HepG2 (cell line): ENCODE results near the gene XAF1. TPM values are rescaled to one million over a fixed set of nuclear protein-coding genes. Genes with fewer than 3 reads are reported as not detected.

Experiments used
- CENPX ChIP-seq: sonication (generic); formaldehyde crosslinking; IDR thresholded peaks from 2 replicates; pipeline ENCODE4 v1.9.0; 2021; ENCODE audit warnings: mild to moderate bottlenecking, missing genetic modification reagents, moderate library complexity
- FOXC1 ChIP-seq: sonication (generic); formaldehyde crosslinking; IDR thresholded peaks from 2 replicates; pipeline ENCODE4 v1.8.0; 2022; ENCODE audit warnings: mild to moderate bottlenecking, missing genetic modification reagents, borderline replicate concordance
- FOXP1 ChIP-seq, 2 experiments: fragments of 450-650 bp in 1 of 2; IDR thresholded peaks; 2 replicates each; pipeline ENCODE4 v1.6.1; 2017 to 2018; ENCODE audit warnings: antibody characterized with exemption in 1 of 2
- LCORL ChIP-seq, 2 experiments: fragments of 450-650 bp in 1 of 2; sonication (generic) in 1 of 2; formaldehyde crosslinking in 1 of 2; IDR thresholded peaks; 2 replicates each; pipeline versions ENCODE4 v1.5.0 to v1.6.1; 2017 to 2020; ENCODE audit warnings: antibody characterized with exemption in 1 of 2, missing genetic modification reagents in 1 of 2
- MAZ ChIP-seq, 2 experiments: sonication (generic) in 1 of 2; formaldehyde crosslinking in 1 of 2; IDR thresholded peaks; 2 replicates each; pipeline versions ENCODE4 v1.5.0 to v1.6.1; 2012 to 2020; ENCODE audit warnings: low read depth in 2 of 2, mild to moderate bottlenecking in 2 of 2, borderline replicate concordance in 1 of 2, improper control_type of control experiment in 1 of 2, low read length in 1 of 2, missing genetic modification reagents in 1 of 2, moderate library complexity in 1 of 2
- MEIS2 ChIP-seq: sonication (generic); formaldehyde crosslinking; IDR thresholded peaks from 2 replicates; pipeline ENCODE4 v1.9.0; 2021; ENCODE audit warnings: mild to moderate bottlenecking, missing genetic modification reagents
- PAF1 ChIP-seq: IDR thresholded peaks from 2 replicates; pipeline ENCODE4 v1.6.1; 2016; ENCODE audit warnings: missing genetic modification reagents, missing compliant biosample characterization
- RORA ChIP-seq: sonication (generic); formaldehyde crosslinking; IDR thresholded peaks from 2 replicates; pipeline ENCODE4 v1.5.0; 2020; ENCODE audit warnings: mild to moderate bottlenecking, missing genetic modification reagents, moderate library complexity
- ZFAT ChIP-seq: sonication (generic); formaldehyde crosslinking; conservative IDR thresholded peaks from 2 replicates; pipeline ENCODE4 v1.8.1; 2023; ENCODE audit warnings: missing genetic modification reagents, inconsistent platforms
- ZNF292 ChIP-seq: sonication (generic); formaldehyde crosslinking; IDR thresholded peaks from 2 replicates; pipeline ENCODE4 v1.8.1; 2022; ENCODE audit warnings: mild to moderate bottlenecking, low read depth, missing genetic modification reagents, borderline replicate concordance
- ZNF484 ChIP-seq: sonication (generic); formaldehyde crosslinking; IDR thresholded peaks from 2 replicates; pipeline ENCODE4 v1.5.1; 2020; ENCODE audit warnings: mild to moderate bottlenecking, low read depth, missing genetic modification reagents, borderline replicate concordance
- ZNF720 ChIP-seq: sonication (generic); formaldehyde crosslinking; IDR thresholded peaks from 2 replicates; pipeline ENCODE4 v1.4.0; 2020; ENCODE audit warnings: missing genetic modification reagents
- ZNF746 ChIP-seq: sonication (generic); formaldehyde crosslinking; IDR thresholded peaks from 2 replicates; pipeline ENCODE4 v1.8.0; 2022; ENCODE audit warnings: mild to moderate bottlenecking, missing genetic modification reagents
- polyA plus RNA-seq, 8 experiments: library from polyadenylated mRNA; depleted of rRNA in 3 of 8; stranded (reverse) in 7 of 8; unstranded in 1 of 8; fragments of >200 nt; fragmentation: Illumina TruSeq in 4 of 8; extraction: Trizol in 4 of 8; gene quantifications; 2 replicates each; pipeline versions ENCODE4 v1.2.1 to v1.2.3, GENCODE V29; 2011 to 2016; ENCODE audit warnings: low read depth in 4 of 8, missing spikeins in 1 of 8, mixed read lengths in 1 of 8; ENCODE audit not compliant: insufficient read depth in 1 of 8
- total RNA-seq, 5 experiments: library from RNA; depleted of rRNA; stranded (reverse); fragments of >200 nt; fragmentation: Illumina TruSeq; extraction: Trizol; gene quantifications; 2 replicates each; pipeline ENCODE4 v1.2.3, GENCODE V29; 2016; ENCODE audit warnings: low read depth in 1 of 5
- TF ChIP-seq, protein P1 (sequence below): IDR thresholded peaks from 2 replicates; pipeline ENCODE4 v1.6.1; 2016; ENCODE audit warnings: missing genetic modification reagents, missing compliant biosample characterization
- TF ChIP-seq, protein P2 (sequence below): sonication (generic); formaldehyde crosslinking; conservative IDR thresholded peaks from 2 replicates; pipeline ENCODE4 v1.4.0; 2020; ENCODE audit warnings: missing genetic modification reagents
- TF ChIP-seq, protein P3 (sequence below): sonication (generic); formaldehyde crosslinking; IDR thresholded peaks from 2 replicates; pipeline ENCODE4 v1.5.0; 2020; ENCODE audit warnings: missing genetic modification reagents
- TF ChIP-seq, protein P4 (sequence below): sonication (generic); formaldehyde crosslinking; conservative IDR thresholded peaks from 2 replicates; pipeline ENCODE4 v1.8.0; 2022; ENCODE audit warnings: low read depth, missing genetic modification reagents
- TF ChIP-seq, protein P5 (sequence below): sonication (generic); formaldehyde crosslinking; IDR thresholded peaks from 2 replicates; pipeline ENCODE4 v1.4.0; 2020; ENCODE audit warnings: missing genetic modification reagents
- TF ChIP-seq, protein P6 (sequence below): sonication (generic); formaldehyde crosslinking; IDR thresholded peaks from 2 replicates; pipeline ENCODE4 v1.4.0; 2020; ENCODE audit warnings: missing genetic modification reagents; ENCODE audit errors: not compliant biosample characterization

Gene XAF1
- total and polyA plus RNA-seq, 2 of the 13 experiments (the other 11 are each of a cell fraction or from before 2014, with no cell fraction given) = 1.2 to 2.4 TPM

DNA sequence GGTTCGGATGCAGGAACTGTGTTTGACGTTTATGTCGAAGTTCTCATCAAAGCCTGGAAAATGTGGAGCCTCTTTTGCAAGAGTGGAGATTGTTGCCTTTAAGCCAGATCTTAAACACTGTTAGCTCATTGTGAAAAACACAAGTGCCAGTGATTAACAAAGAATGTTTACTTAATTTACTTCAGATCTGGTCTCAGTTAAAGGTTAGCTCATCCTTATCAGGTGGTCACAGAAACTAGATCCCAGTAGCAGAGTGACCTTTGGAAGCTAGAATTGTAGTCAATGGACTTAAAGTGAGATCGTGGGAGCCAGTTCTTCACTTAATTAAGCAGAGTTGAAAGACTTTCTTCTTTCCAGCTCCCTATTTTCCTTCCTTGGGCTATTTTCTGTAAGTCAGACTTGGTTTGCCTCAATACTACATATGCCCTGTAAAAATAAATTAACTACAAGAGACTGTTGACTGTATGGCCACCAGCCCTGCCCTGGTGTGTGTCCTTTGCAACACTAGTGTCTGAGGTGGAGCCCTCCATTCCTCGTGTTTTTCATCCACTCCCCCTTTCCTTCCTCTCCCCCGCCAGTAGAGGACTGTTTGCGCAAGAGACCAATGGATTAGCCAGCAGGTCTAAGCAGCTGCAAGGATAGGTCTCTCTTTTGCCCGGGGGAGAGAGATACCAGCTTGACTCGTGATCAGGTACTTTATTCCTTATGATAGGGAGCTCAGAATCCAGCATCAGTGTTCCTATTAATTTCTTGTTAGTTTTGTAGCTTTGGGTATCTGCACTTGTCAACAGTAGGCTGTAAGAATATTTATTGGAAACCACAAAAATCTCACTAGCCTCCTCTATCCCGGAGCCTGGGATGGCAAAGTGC, 40.4 kb downstream of the XAF1 start (continued):
- TF ChIP-seq MEIS2 (CRISPR knock-in tag) (no peak), LCORL (IDR thresholded peaks at IDR 0.05) (no peak), LCORL (CRISPR knock-in tag; IDR thresholded peaks at IDR 0.05) (no peak), RORA (CRISPR knock-in tag) (no peak), ZNF484 (CRISPR knock-in tag) (no peak), ZNF292 (0 out of 2 replicates have a peak, but pooled peaks have one; percentile 22), ZNF720 (no peak), CENPX (CRISPR knock-in tag) (no peak), PAF1 (CRISPR knock-in tag) (no peak), ZFAT (no peak), FOXC1 (CRISPR knock-in tag) (0 out of 2 replicates have a peak, but pooled peaks have one; percentile 25), ZNF746 (CRISPR knock-in tag) (no peak), MAZ (IDR thresholded peaks at IDR 0.05; ENCODE audit: borderline replicate concordance, low read depth, low read length) (no peak), MAZ (CRISPR knock-in tag; IDR thresholded peaks at IDR 0.05; ENCODE audit: low read depth) (no peak; the same call in 1 of the 2 replicates), FOXP1 (IDR thresholded peaks at IDR 0.05) (no peak), FOXP1 (CRISPR knock-in tag; IDR thresholded peaks at IDR 0.05) (peak; percentile 46; the same call in 1 of the 2 replicates)
- TF ChIP-seq, protein P1, sequence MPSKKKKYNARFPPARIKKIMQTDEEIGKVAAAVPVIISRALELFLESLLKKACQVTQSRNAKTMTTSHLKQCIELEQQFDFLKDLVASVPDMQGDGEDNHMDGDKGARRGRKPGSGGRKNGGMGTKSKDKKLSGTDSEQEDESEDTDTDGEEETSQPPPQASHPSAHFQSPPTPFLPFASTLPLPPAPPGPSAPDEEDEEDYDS (CRISPR knock-in tag) = no peak; the same call in 1 of the 2 replicates
- TF ChIP-seq, protein P2, sequence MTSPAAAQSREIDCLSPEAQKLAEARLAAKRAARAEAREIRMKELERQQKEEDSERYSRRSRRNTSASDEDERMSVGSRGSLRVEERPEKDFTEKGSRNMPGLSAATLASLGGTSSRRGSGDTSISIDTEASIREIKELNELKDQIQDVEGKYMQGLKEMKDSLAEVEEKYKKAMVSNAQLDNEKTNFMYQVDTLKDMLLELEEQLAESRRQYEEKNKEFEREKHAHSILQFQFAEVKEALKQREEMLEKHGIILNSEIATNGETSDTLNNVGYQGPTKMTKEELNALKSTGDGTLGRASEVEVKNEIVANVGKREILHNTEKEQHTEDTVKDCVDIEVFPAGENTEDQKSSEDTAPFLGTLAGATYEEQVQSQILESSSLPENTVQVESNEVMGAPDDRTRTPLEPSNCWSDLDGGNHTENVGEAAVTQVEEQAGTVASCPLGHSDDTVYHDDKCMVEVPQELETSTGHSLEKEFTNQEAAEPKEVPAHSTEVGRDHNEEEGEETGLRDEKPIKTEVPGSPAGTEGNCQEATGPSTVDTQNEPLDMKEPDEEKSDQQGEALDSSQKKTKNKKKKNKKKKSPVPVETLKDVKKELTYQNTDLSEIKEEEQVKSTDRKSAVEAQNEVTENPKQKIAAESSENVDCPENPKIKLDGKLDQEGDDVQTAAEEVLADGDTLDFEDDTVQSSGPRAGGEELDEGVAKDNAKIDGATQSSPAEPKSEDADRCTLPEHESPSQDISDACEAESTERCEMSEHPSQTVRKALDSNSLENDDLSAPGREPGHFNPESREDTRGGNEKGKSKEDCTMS (CRISPR knock-in tag) = no peak
- TF ChIP-seq, protein P3, sequence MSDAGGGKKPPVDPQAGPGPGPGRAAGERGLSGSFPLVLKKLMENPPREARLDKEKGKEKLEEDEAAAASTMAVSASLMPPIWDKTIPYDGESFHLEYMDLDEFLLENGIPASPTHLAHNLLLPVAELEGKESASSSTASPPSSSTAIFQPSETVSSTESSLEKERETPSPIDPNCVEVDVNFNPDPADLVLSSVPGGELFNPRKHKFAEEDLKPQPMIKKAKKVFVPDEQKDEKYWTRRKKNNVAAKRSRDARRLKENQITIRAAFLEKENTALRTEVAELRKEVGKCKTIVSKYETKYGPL (CRISPR knock-in tag) = no peak
- TF ChIP-seq, protein P4, sequence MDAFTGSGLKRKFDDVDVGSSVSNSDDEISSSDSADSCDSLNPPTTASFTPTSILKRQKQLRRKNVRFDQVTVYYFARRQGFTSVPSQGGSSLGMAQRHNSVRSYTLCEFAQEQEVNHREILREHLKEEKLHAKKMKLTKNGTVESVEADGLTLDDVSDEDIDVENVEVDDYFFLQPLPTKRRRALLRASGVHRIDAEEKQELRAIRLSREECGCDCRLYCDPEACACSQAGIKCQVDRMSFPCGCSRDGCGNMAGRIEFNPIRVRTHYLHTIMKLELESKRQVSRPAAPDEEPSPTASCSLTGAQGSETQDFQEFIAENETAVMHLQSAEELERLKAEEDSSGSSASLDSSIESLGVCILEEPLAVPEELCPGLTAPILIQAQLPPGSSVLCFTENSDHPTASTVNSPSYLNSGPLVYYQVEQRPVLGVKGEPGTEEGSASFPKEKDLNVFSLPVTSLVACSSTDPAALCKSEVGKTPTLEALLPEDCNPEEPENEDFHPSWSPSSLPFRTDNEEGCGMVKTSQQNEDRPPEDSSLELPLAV (CRISPR knock-in tag) = no peak
- TF ChIP-seq, protein P5, sequence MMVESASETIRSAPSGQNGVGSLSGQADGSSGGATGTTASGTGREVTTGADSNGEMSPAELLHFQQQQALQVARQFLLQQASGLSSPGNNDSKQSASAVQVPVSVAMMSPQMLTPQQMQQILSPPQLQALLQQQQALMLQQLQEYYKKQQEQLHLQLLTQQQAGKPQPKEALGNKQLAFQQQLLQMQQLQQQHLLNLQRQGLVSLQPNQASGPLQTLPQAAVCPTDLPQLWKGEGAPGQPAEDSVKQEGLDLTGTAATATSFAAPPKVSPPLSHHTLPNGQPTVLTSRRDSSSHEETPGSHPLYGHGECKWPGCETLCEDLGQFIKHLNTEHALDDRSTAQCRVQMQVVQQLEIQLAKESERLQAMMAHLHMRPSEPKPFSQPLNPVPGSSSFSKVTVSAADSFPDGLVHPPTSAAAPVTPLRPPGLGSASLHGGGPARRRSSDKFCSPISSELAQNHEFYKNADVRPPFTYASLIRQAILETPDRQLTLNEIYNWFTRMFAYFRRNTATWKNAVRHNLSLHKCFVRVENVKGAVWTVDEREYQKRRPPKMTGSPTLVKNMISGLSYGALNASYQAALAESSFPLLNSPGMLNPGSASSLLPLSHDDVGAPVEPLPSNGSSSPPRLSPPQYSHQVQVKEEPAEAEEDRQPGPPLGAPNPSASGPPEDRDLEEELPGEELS = peak; percentile 85
- TF ChIP-seq, protein P6, sequence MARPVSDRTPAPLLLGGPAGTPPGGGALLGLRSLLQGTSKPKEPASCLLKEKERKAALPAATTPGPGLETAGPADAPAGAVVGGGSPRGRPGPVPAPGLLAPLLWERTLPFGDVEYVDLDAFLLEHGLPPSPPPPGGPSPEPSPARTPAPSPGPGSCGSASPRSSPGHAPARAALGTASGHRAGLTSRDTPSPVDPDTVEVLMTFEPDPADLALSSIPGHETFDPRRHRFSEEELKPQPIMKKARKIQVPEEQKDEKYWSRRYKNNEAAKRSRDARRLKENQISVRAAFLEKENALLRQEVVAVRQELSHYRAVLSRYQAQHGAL (CRISPR knock-in tag) = no peak
